GM12872 (cell line): ENCODE data around the gene ATP6V0D1.

Source experiments
- CTCF ChIP-seq: IDR thresholded peaks from 3 replicates; pipeline ENCODE4 v1.5.1; 2011; ENCODE audit warnings: low read depth, mild to moderate bottlenecking, low read length, moderate library complexity; ENCODE audit not compliant: insufficient read depth

ATP6V0D1 gene

GRCh38 chr16:67396159-67397035 lies 84.6 kb downstream of the ATP6V0D1 start:
- TF ChIP-seq CTCF = no peak

- TF ChIP-seq CTCF = no peak
Observed at GRCh38 chr16:67395458-67396158, 85.3 kb downstream of the ATP6V0D1 start.

DNA sequence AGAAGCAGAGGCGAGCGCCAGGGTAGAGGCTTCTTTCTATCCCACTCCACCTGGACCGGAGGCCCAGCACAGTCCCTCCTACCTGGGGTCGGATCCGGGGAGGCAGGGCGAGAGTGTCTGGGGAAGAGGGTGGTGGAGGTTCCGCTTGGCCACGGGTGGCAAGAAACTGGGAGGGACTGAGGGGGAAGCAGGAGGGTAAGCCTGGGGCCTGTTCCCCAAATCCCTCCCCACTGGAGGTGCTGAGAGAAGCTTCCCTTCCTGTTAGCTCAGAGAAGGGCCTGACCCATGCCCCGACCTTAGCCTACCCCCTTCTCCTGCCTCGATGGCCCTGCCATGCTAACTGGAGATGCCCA lies 85.9 kb downstream of the ATP6V0D1 start:
- TF ChIP-seq CTCF = no peak

- TF ChIP-seq CTCF = no peak
Observed at GRCh38 chr16:67394155-67395104, 86.5 kb downstream of the ATP6V0D1 start.

DNA sequence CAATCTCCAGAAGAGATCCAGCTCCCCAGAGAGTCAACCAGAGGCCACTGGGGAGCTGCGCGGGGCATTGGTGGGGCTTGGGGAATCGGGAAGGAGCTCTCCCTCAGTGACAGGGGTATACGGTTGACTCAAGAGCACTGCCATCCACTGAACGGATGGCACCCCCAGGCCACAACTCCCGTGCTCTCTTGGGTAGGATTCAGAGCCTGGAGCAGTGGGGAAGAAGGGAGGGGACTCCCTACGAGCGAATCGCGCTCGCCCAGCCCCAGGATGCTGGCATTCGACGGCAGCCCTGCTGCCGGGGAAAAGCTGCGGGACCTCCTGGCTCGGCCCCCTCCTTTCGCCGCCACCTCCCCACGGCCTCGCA lies 87.2 kb downstream of the ATP6V0D1 start:
- no peak for TF ChIP-seq CTCF

- TF ChIP-seq CTCF = 0 out of 3 replicates have a peak, but pooled peaks have one; percentile 27
Observed at GRCh38 chr16:67393111-67393787, 87.7 kb downstream of the ATP6V0D1 start, which contains the start of gene TPPP3. Gene TPPP3 (minus strand): TSS chr16:67393498. CDS start chr16:67391111, 2,387 bp downstream.
